ENCODE results near the gene RNF125.

The RNF125 gene

GRCh38 chr18:32072321-32072720 lies 53.7 kb downstream of the RNF125 start:
- TF ChIP-seq REST (IDR thresholded peaks at IDR 0.05; ENCODE audit: insufficient replicate concordance, low read depth) (no peak), CTCF (IDR thresholded peaks at IDR 0.05; ENCODE audit: insufficient read depth, low read length) (peak; percentile 58), POLR2AphosphoS5 (IDR thresholded peaks at IDR 0.05; ENCODE audit: low read depth) (no peak), GABPA (IDR thresholded peaks at IDR 0.05; ENCODE audit: low read depth) (no peak)
- DNase-seq (ENCODE audit: low read depth in 1 of 2, low spot score in 1 of 2) = peak in 1 of 2 experiments; percentile 38

GRCh38 chr18:32074206-32074605 lies 55.6 kb downstream of the RNF125 start:
- Histone ChIP-seq H3K4me3 (replicated peaks; ENCODE audit: insufficient read depth, low read length) (no peak overlapping the region), H3K27ac (replicated peaks) (no peak overlapping the region), H3K27me3 (ENCODE audit: insufficient read depth, poor library complexity, severe bottlenecking) (no peaks in the 10 kb centered on the region)
- DNase-seq (ENCODE audit: low read depth in 1 of 2, low spot score in 1 of 2) = no peak
- TF ChIP-seq CTCF (IDR thresholded peaks at IDR 0.05; ENCODE audit: insufficient read depth, low read length) (no peak), REST (IDR thresholded peaks at IDR 0.05; ENCODE audit: insufficient replicate concordance, low read depth) (no peak)

More at GRCh38 chr18:32072321-32072720, 53.7 kb downstream of the RNF125 start:
- Histone ChIP-seq H3K27me3 (ENCODE audit: insufficient read depth, poor library complexity, severe bottlenecking) (no peaks in the 10 kb centered on the region), H3K27ac (replicated peaks) (no peak overlapping the region), H3K4me3 (replicated peaks; ENCODE audit: insufficient read depth, low read length) (no peak overlapping the region)

GRCh38 chr18:32078845-32079244 lies 60.2 kb downstream of the RNF125 start:
- no peak overlapping the region for H3K27ac ChIP-seq (replicated peaks)
- no peaks in the 10 kb centered on the region for H3K27me3 ChIP-seq (ENCODE audit: insufficient read depth, poor library complexity, severe bottlenecking)
- TF ChIP-seq CTCF (IDR thresholded peaks at IDR 0.05; ENCODE audit: insufficient read depth, low read length) (no peak), POLR2AphosphoS5 (IDR thresholded peaks at IDR 0.05; ENCODE audit: low read depth) (no peak), SPI1 (IDR thresholded peaks at IDR 0.05; ENCODE audit: borderline replicate concordance, low read depth) (no peak), REST (IDR thresholded peaks at IDR 0.05; ENCODE audit: insufficient replicate concordance, low read depth) (no peak), GABPA (IDR thresholded peaks at IDR 0.05; ENCODE audit: low read depth) (no peak)
- H3K4me3 ChIP-seq (replicated peaks; ENCODE audit: insufficient read depth, low read length) = no peak overlapping the region
- DNase-seq (ENCODE audit: low read depth in 1 of 2, low spot score in 1 of 2) = no peak

Data from HL-60 (cell line).